GM12875 (cell line): Measurements from ENCODE around the gene SERTAD4.

Experiments
- H3K4me3 ChIP-seq: one replicate; pipeline ENCODE4 v1.5.1; 2011; ENCODE audit warnings: low read depth, low read length, control low read depth
- CTCF ChIP-seq: IDR thresholded peaks from 2 replicates; pipeline ENCODE4 v1.5.1; 2011; ENCODE audit warnings: low read depth, mild to moderate bottlenecking, control low read depth, inconsistent platforms, low read length, moderate library complexity, borderline replicate concordance; ENCODE audit not compliant: insufficient read depth

The SERTAD4 gene

DNA sequence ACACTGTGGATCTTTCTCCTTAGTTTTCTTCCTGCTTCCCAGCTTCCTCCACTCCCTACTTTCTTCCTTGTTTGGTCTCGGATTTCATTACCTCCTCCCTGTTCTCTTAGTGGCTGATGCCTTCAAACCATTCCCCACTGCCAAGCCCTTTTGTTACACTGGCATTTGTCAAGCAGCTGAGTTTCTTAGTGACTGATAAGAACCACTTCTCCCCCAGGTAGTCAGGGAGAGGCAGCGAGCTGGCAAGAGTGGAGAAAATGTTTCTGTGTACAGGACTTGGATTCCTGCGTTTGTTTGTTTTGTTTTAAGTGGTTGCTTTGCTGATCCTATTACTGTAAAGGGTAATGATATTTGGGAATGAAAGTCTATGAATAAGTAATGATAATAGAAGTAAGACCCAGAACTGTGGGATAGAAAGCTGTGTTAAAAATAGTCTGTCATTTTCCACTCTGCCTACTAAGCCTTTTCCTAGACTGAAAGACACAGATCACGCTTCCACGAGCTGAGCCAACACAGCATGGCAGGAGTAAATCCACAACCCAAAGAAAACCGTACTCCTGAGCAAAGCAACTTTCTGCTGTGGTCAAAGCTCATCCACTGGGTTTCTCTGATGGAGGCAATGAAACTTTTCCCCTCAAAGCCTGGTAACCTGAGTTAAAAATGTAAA is 10.1 kb upstream of the SERTAD4 start:
- no peak for TF ChIP-seq CTCF
- no peak overlapping the region for H3K4me3 ChIP-seq

DNA sequence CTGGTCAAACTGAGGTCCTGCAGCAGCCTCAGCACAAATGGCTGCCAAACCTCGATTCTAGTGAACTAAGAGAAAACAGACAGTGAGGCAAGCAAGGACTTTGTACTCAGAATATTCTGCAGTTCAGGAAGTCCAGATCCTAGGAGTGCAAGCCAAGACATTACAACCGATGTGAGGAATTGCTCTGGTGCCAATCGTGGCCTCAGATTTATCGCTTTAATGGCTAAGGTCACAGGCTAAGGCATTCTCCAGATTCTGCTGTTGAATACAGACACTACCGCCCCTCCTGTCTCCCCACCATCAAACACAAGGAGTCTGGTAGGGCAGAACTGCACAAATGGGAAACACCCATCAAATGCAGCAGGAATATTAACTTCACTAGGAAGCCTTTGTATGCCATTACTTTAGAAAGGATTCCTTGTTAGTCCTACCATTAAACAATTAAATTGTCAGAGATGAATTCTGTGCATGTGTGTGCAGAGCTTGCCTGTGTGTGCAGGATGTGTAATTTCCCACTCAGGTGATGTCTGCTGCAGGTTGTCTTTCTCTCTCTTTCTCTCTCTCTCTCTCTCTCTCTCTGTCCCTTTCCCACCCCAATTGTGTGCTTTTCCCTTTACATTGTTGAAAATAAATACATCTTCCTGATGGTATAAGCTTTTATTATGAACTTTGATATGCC is 9.2 kb upstream of the SERTAD4 start:
- TF ChIP-seq CTCF, result no peak
- H3K4me3 ChIP-seq, result no peak overlapping the region

GRCh38 chr1:210228158-210228557 is 4.4 kb upstream of the SERTAD4 start:
- TF ChIP-seq CTCF, result no peak
- no peak overlapping the region for H3K4me3 ChIP-seq

DNA sequence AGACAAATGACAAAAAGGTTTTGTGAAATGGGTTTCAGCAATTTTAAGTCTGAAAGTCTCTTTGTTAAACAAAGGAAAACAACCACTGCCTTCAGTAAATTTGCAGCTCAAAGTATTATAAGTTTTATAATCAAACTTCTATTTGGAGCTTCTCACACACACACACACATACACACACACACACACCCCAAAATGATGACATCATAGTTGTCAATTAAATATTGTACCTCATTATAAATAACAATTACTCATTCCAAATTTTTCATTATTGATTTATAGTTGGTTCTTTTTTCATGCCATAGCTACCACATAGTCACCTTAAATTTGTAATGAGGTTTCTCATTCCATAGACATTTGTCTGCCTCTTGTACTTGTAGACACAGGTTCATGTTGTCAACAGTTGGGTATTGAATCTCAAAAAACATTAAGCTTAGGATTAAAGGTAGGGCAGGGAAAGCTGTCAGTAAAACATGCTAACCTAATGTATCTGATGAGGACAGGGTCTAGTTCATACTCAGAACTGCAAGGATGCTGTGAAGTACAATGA is 2.4 kb upstream of the SERTAD4 start:
- no peak overlapping the region for H3K4me3 ChIP-seq
- no peak for TF ChIP-seq CTCF

DNA sequence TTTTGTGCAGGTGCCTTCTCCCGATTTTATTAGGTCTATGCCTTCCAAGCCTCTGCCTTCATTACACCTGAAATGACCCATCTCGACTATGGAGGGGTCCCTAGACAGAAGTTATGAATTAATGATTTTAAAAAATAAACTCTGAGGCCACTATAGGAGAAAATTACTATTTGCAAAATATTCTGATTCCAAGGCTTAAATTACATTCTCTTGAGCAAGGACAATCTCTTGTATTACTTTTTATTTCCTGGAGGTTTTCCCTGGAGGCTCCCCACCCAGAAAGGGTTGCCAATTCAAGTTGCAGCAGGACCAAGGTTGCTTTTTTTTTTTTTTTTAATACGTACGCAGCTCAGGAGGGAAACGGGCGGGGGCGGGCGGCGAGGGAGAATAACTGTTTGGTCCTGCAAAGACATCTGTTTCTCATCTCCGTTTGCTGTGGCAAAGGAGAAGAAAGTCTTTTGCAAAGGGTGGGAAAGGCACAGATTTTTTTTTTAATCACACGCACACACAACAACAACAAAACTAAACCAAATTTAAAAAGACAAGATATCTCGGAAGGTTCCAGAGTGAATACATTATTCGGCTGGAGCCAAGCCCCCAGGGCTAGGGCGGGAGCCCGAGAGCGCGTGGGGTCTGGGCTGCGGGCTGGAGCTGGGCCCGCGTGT is 618 bp upstream of the SERTAD4 start:
- H3K4me3 ChIP-seq, result no peak overlapping the region
- TF ChIP-seq CTCF, result no peak

GRCh38 chr1:210233216-210233494 is 559 bp downstream of the SERTAD4 start:
- TF ChIP-seq CTCF, result no peak
- H3K4me3 ChIP-seq, result no peak overlapping the region
